Measurements from ENCODE around the gene AP3D1. TPM values are rescaled to one million over a fixed set of nuclear protein-coding genes. Genes with fewer than 3 reads are reported as not detected.

Gene AP3D1
- polyA plus RNA-seq: 19.1 and 20.9 TPM in 2 replicates

GRCh38 chr19:2151339-2152229 lies at the start of gene AP3D1:
Gene AP3D1, minus strand, starts transcription at chr19:2151566. Its CDS starts 232 bp downstream, at chr19:2151334.

GRCh38 chr19:2096480-2097202 lies 54.7 kb downstream of the AP3D1 start, which contains the start of gene IZUMO4:
Gene IZUMO4, plus strand, starts transcription at chr19:2096915. Its CDS starts 31 bp downstream, at chr19:2096946.

GRCh38 chr19:2096034-2096479 lies 55.3 kb downstream of the AP3D1 start, which contains the start of gene MOB3A:
Gene MOB3A, minus strand, starts transcription at chr19:2096326. Its CDS starts 17,766 bp downstream, at chr19:2078560.

GRCh38 chr19:2050991-2051772 lies 100.2 kb downstream of the AP3D1 start, which contains the start of gene MKNK2:
Gene MKNK2, minus strand, starts transcription at chr19:2051244. Its CDS starts 393 bp downstream, at chr19:2050851.

Other genes starting within 250 kb of the AP3D1 start
- not detected in 2 replicates for gene ADAT3, start 246.2 kb downstream of the AP3D1 start, polyA plus RNA-seq
- 2.4 and 2.7 TPM in 2 replicates for gene SCAMP4, start 246.2 kb downstream of the AP3D1 start, polyA plus RNA-seq
- 0.40 and 0.52 TPM in 2 replicates for gene CSNK1G2, start 210.4 kb downstream of the AP3D1 start, polyA plus RNA-seq
- 0.18 and 0.24 TPM in 2 replicates for gene BTBD2, start 135.9 kb downstream of the AP3D1 start, polyA plus RNA-seq
- 7.4 and 8.7 TPM in 2 replicates for gene MKNK2, start 100.3 kb downstream of the AP3D1 start, polyA plus RNA-seq
- 0.34 and 0.62 TPM in 2 replicates for gene MOB3A, start 55.2 kb downstream of the AP3D1 start, polyA plus RNA-seq
- not detected in 2 replicates for gene IZUMO4, start 54.7 kb downstream of the AP3D1 start, polyA plus RNA-seq
- 0.28 and 0.39 TPM in 2 replicates for gene DOT1L, start 12.4 kb upstream of the AP3D1 start, polyA plus RNA-seq
- gene PLEKHJ1, start 84.8 kb upstream of the AP3D1 start, polyA plus RNA-seq: 8.4 and 8.6 TPM in 2 replicates
- gene SF3A2, start 85.3 kb upstream of the AP3D1 start, polyA plus RNA-seq: 0.16 and 0.43 TPM in 2 replicates
- gene AMH, start 97.8 kb upstream of the AP3D1 start, polyA plus RNA-seq: not detected in 2 replicates
- not detected in 2 replicates for gene JSRP1, start 104.9 kb upstream of the AP3D1 start, polyA plus RNA-seq
- gene PEAK3, start 130.6 kb upstream of the AP3D1 start, polyA plus RNA-seq: not detected in 2 replicates
- gene LINGO3, start 156.6 kb upstream of the AP3D1 start, polyA plus RNA-seq: 0.59 and 1.0 TPM in 2 replicates
- 47.5 and 62.2 TPM in 2 replicates for gene LSM7, start 177.0 kb upstream of the AP3D1 start, polyA plus RNA-seq
- 2.0 and 3.0 TPM in 2 replicates for gene SPPL2B, start 177.1 kb upstream of the AP3D1 start, polyA plus RNA-seq
- gene TMPRSS9, start 208.7 kb upstream of the AP3D1 start, polyA plus RNA-seq: not detected in 2 replicates